Ascending aorta (tissue), 2 donors: ENCODE results near the gene ARGLU1. TPM values are rescaled to one million over a fixed set of nuclear protein-coding genes. Genes with fewer than 3 reads are reported as not detected.

Experiments
- DNase-seq, 2 donors: peaks; one replicate each; pipeline ENCODE4 v3.0.0-alpha.2; 2019; ENCODE audit warnings: low spot score in 2 of 2
- H3K27ac ChIP-seq, 2 donors: fragments of 200-600 bp; sonication (generic); one replicate each; pipeline ENCODE4 v1.5.1; 2016 to 2017; ENCODE audit warnings: mild to moderate bottlenecking in 1 of 2
- H3K27me3 ChIP-seq: fragments of 200-600 bp; sonication (generic); one replicate; pipeline ENCODE4 v1.5.1; 2017
- H3K36me3 ChIP-seq, 2 donors: fragments of 200-600 bp; sonication (generic); one replicate each; pipeline ENCODE4 v1.5.1; 2016
- H3K4me1 ChIP-seq, 2 donors: fragments of 200-600 bp; sonication (generic); one replicate each; pipeline ENCODE4 v1.5.1; 2016 to 2017; ENCODE audit warnings: mild to moderate bottlenecking in 1 of 2
- H3K4me3 ChIP-seq, 2 donors: fragments of 200-600 bp; sonication (generic); one replicate each; pipeline ENCODE4 v1.5.1; 2016 to 2017; ENCODE audit warnings: mild to moderate bottlenecking in 1 of 2
- H3K9me3 ChIP-seq, 2 donors: fragments of 200-600 bp; sonication (generic); one replicate each; pipeline ENCODE4 v1.5.1; 2016
- CTCF ChIP-seq, 3 experiments: fragments of 200-600 bp in 2 of 3; fragments of 450-650 bp in 1 of 3; sonication (generic) in 2 of 3; IDR thresholded peaks; one replicate each; pipeline ENCODE4 v1.5.1; 2016 to 2019; ENCODE audit warnings: antibody characterized with exemption in 3 of 3, mild to moderate bottlenecking in 1 of 3, moderate library complexity in 1 of 3
- intact Hi-C: fragments of 100-400 bp; cut with DNase I; formaldehyde crosslinking; loops from one replicate; pipeline ENCODE4 v1.15.1; 2023
- total RNA-seq: library from RNA; depleted of rRNA; stranded (reverse); fragments of >200 nt; gene quantifications from one replicate; pipeline ENCODE4 v1.1.0, GENCODE V29; 2016

Gene ARGLU1
- total RNA-seq, 1 donor from 2014 or later, result 79.7 TPM

- H3K4me3 ChIP-seq, result peak overlapping the region in 1 of 2 donors; percentile 34
- H3K4me1 ChIP-seq, result peaks cover 12 to 43% of the 10 kb centered on the region in 2 donors
Observed at GRCh38 chr13:106503272-106503671, 64.7 kb downstream of the ARGLU1 start.

GRCh38 chr13:106500445-106500844 is 67.5 kb downstream of the ARGLU1 start:
- DNase-seq, result no peak
- Histone ChIP-seq H3K27me3 (no peaks in the 10 kb centered on the region), H3K4me3 (no peak overlapping the region), H3K27ac (peak overlapping the region in 1 of 2 donors; percentile 47), H3K9me3 (no peaks in the 10 kb centered on the region), H3K36me3 (no peaks in the 10 kb centered on the region), H3K4me1 (peaks cover 19 to 24% of the 10 kb centered on the region in 2 donors)
- TF ChIP-seq CTCF (IDR thresholded peaks at IDR 0.05), result no peak
- intact Hi-C loops, result loop anchor here (10.0 kb wide), 1 partner anchor 126 kb away; no protein-coding TSS in a partner anchor

More at GRCh38 chr13:106503272-106503671, 64.7 kb downstream of the ARGLU1 start:
- no peak for TF ChIP-seq CTCF (IDR thresholded peaks at IDR 0.05)
- peak overlapping the region; percentile 58 to 68 for H3K27ac ChIP-seq
- DNase-seq, result no peak
- no peaks in the 10 kb centered on the region for H3K9me3 ChIP-seq
- no peaks in the 10 kb centered on the region for H3K36me3 ChIP-seq
- intact Hi-C loops, result loop anchor here (10.0 kb wide), 1 partner anchor 128 kb away; no protein-coding TSS in a partner anchor
- no peaks in the 10 kb centered on the region for H3K27me3 ChIP-seq

GRCh38 chr13:106499896-106500295 is 68.0 kb downstream of the ARGLU1 start:
- Histone ChIP-seq H3K4me1 (peaks cover 18 to 19% of the 10 kb centered on the region in 2 donors), H3K27me3 (no peaks in the 10 kb centered on the region), H3K9me3 (no peaks in the 10 kb centered on the region), H3K27ac (peak overlapping the region; percentile 47 to 75), H3K36me3 (no peaks in the 10 kb centered on the region), H3K4me3 (peak overlapping the region in 1 of 2 donors; percentile 50)
- intact Hi-C loops, result loop anchor here (10.0 kb wide), 1 partner anchor 125 kb away; no protein-coding TSS in a partner anchor
- TF ChIP-seq CTCF (IDR thresholded peaks at IDR 0.05), result no peak
- no peak for DNase-seq

- intact Hi-C loops, result no loop called here
- Histone ChIP-seq H3K4me1 (peaks cover 13 to 16% of the 10 kb centered on the region in 2 donors), H3K4me3 (peak overlapping the region in 1 of 2 donors; percentile 50), H3K27me3 (no peaks in the 10 kb centered on the region), H3K9me3 (no peaks in the 10 kb centered on the region), H3K36me3 (no peaks in the 10 kb centered on the region), H3K27ac (peak overlapping the region; percentile 47 to 75)
- TF ChIP-seq CTCF (IDR thresholded peaks at IDR 0.05), result no peak
- DNase-seq, result no peak
Observed at GRCh38 chr13:106499113-106499512, 68.8 kb downstream of the ARGLU1 start.

GRCh38 chr13:106498571-106498970 is 69.4 kb downstream of the ARGLU1 start:
- DNase-seq, result no peak
- intact Hi-C loops, result no loop called here
- Histone ChIP-seq H3K4me3 (peak overlapping the region in 1 of 2 donors; percentile 50), H3K36me3 (no peaks in the 10 kb centered on the region), H3K4me1 (peaks cover 13 to 16% of the 10 kb centered on the region in 2 donors), H3K9me3 (no peaks in the 10 kb centered on the region), H3K27me3 (no peaks in the 10 kb centered on the region), H3K27ac (peak overlapping the region; percentile 47 to 75)
- no peak for TF ChIP-seq CTCF (IDR thresholded peaks at IDR 0.05)
